HEK293 (cell line): Measurements from ENCODE around the gene RNF217.

Experiments used
- BCL6B ChIP-seq: fragments of 450-650 bp; formaldehyde crosslinking; IDR thresholded peaks from 2 replicates; pipeline ENCODE4 v1.5.1; 2017; ENCODE audit warnings: missing biosample characterization, missing genetic modification characterization
- GFI1B ChIP-seq: fragments of 450-650 bp; formaldehyde crosslinking; IDR thresholded peaks from 2 replicates; pipeline ENCODE4 v1.5.1; 2016; ENCODE audit warnings: missing biosample characterization, missing genetic modification characterization
- INSM2 ChIP-seq: fragments of 450-650 bp; formaldehyde crosslinking; IDR thresholded peaks from 2 replicates; pipeline ENCODE4 v1.5.1; 2016; ENCODE audit warnings: missing biosample characterization, missing genetic modification characterization
- ZFP69B ChIP-seq: fragments of 450-650 bp; formaldehyde crosslinking; IDR thresholded peaks from 2 replicates; pipeline ENCODE4 v1.5.1; 2016; ENCODE audit warnings: missing biosample characterization, missing genetic modification characterization
- ZNF174 ChIP-seq: fragments of 450-650 bp; formaldehyde crosslinking; IDR thresholded peaks from 2 replicates; pipeline ENCODE4 v1.5.0; 2017; ENCODE audit warnings: missing biosample characterization, mild to moderate bottlenecking, missing genetic modification characterization
- ZNF274 ChIP-seq, 2 experiments: fragments of 200-500 bp in 1 of 2; fragments of 450-650 bp in 1 of 2; sonication (Bioruptor generic) in 1 of 2; formaldehyde crosslinking in 1 of 2; IDR thresholded peaks; 2 replicates each; pipeline versions ENCODE4 v1.5.1 to v1.6.1; 2014 to 2016; ENCODE audit warnings: borderline replicate concordance in 1 of 2, inconsistent platforms in 1 of 2, low read length in 1 of 2, missing biosample characterization in 1 of 2, missing genetic modification characterization in 1 of 2
- ZNF514 ChIP-seq: fragments of 450-650 bp; formaldehyde crosslinking; IDR thresholded peaks from 2 replicates; pipeline ENCODE4 v1.5.1; 2016; ENCODE audit warnings: missing biosample characterization, missing genetic modification characterization
- ZNF518A ChIP-seq: fragments of 450-650 bp; formaldehyde crosslinking; conservative IDR thresholded peaks from 2 replicates; pipeline ENCODE4 v1.5.1; 2016; ENCODE audit warnings: low read depth, missing biosample characterization, missing genetic modification characterization
- ZNF529 ChIP-seq: fragments of 450-650 bp; formaldehyde crosslinking; IDR thresholded peaks from 2 replicates; pipeline ENCODE4 v1.5.1; 2017; ENCODE audit warnings: missing genetic modification characterization, missing biosample characterization; ENCODE audit not compliant: insufficient replicate concordance
- ZNF596 ChIP-seq: fragments of 450-650 bp; IDR thresholded peaks from 2 replicates; pipeline ENCODE4 v1.5.0; 2018; ENCODE audit warnings: missing biosample characterization, mild to moderate bottlenecking, missing genetic modification characterization, moderate library complexity
- ZNF639 ChIP-seq: fragments of 450-650 bp; formaldehyde crosslinking; IDR thresholded peaks from 2 replicates; pipeline ENCODE4 v1.5.1; 2016; ENCODE audit warnings: missing biosample characterization, missing genetic modification characterization
- ZNF777 ChIP-seq: fragments of 450-650 bp; formaldehyde crosslinking; IDR thresholded peaks from 2 replicates; pipeline ENCODE4 v1.5.1; 2017; ENCODE audit warnings: missing biosample characterization, missing genetic modification characterization, borderline replicate concordance
- ZNF843 ChIP-seq: fragments of 450-650 bp; formaldehyde crosslinking; IDR thresholded peaks from 2 replicates; pipeline ENCODE4 v1.5.1; 2016; ENCODE audit warnings: missing biosample characterization, missing genetic modification characterization
- TF ChIP-seq, protein P1 (sequence below): fragments of 450-650 bp; formaldehyde crosslinking; IDR thresholded peaks from 2 replicates; pipeline ENCODE4 v1.5.1; 2016; ENCODE audit warnings: missing biosample characterization, missing genetic modification characterization
- TF ChIP-seq, protein P2 (sequence below): fragments of 450-650 bp; formaldehyde crosslinking; IDR thresholded peaks from 2 replicates; pipeline ENCODE4 v1.5.1; 2017; ENCODE audit warnings: missing biosample characterization, missing genetic modification characterization
- TF ChIP-seq, protein P3 (sequence below): fragments of 450-650 bp; formaldehyde crosslinking; IDR thresholded peaks from 2 replicates; pipeline ENCODE4 v1.5.1; 2017; ENCODE audit warnings: missing biosample characterization, missing genetic modification characterization

The RNF217 gene

DNA sequence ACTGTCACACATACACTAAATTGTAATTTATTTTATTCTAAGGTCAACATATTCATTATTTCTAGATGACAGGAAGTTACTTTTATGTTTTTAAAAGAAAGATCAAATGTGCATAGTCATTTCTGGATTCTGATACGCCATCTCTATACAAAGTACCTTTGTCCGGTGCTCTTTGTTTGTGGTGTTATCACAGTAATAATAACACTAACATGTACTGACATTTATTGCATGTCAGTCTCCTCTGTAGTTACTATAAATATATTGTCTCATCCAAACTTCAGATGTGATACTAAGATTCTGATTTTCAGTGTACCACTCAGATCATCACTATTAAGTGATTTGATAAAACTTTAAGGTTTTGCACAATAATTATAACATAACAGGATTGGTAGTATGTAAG lies 101.1 kb downstream of the RNF217 start (continued):
- TF ChIP-seq, protein P1, sequence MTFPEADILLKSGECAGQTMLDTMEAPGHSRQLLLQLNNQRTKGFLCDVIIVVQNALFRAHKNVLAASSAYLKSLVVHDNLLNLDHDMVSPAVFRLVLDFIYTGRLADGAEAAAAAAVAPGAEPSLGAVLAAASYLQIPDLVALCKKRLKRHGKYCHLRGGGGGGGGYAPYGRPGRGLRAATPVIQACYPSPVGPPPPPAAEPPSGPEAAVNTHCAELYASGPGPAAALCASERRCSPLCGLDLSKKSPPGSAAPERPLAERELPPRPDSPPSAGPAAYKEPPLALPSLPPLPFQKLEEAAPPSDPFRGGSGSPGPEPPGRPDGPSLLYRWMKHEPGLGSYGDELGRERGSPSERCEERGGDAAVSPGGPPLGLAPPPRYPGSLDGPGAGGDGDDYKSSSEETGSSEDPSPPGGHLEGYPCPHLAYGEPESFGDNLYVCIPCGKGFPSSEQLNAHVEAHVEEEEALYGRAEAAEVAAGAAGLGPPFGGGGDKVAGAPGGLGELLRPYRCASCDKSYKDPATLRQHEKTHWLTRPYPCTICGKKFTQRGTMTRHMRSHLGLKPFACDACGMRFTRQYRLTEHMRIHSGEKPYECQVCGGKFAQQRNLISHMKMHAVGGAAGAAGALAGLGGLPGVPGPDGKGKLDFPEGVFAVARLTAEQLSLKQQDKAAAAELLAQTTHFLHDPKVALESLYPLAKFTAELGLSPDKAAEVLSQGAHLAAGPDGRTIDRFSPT (tag by site-specific recombination): no peak
- TF ChIP-seq, protein P2, sequence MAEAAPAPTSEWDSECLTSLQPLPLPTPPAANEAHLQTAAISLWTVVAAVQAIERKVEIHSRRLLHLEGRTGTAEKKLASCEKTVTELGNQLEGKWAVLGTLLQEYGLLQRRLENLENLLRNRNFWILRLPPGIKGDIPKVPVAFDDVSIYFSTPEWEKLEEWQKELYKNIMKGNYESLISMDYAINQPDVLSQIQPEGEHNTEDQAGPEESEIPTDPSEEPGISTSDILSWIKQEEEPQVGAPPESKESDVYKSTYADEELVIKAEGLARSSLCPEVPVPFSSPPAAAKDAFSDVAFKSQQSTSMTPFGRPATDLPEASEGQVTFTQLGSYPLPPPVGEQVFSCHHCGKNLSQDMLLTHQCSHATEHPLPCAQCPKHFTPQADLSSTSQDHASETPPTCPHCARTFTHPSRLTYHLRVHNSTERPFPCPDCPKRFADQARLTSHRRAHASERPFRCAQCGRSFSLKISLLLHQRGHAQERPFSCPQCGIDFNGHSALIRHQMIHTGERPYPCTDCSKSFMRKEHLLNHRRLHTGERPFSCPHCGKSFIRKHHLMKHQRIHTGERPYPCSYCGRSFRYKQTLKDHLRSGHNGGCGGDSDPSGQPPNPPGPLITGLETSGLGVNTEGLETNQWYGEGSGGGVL (tag by site-specific recombination): no peak
- TF ChIP-seq ZNF514 (tag by site-specific recombination) (no peak), ZFP69B (tag by site-specific recombination) (no peak), ZNF274 (IDR thresholded peaks at IDR 0.05; ENCODE audit: low read length) (no peak), ZNF274 (tag by site-specific recombination; IDR thresholded peaks at IDR 0.05; ENCODE audit: borderline replicate concordance) (no peak), ZNF529 (tag by site-specific recombination) (no peak), BCL6B (no peak), INSM2 (tag by site-specific recombination) (no peak), ZNF639 (no peak), ZNF777 (tag by site-specific recombination) (no peak), ZNF518A (no peak), GFI1B (no peak), ZNF843 (tag by site-specific recombination) (0 out of 2 replicates have a peak, but pooled peaks have one; percentile 26), ZNF596 (tag by site-specific recombination) (no peak), ZNF174 (tag by site-specific recombination) (no peak)
- TF ChIP-seq, protein P3, sequence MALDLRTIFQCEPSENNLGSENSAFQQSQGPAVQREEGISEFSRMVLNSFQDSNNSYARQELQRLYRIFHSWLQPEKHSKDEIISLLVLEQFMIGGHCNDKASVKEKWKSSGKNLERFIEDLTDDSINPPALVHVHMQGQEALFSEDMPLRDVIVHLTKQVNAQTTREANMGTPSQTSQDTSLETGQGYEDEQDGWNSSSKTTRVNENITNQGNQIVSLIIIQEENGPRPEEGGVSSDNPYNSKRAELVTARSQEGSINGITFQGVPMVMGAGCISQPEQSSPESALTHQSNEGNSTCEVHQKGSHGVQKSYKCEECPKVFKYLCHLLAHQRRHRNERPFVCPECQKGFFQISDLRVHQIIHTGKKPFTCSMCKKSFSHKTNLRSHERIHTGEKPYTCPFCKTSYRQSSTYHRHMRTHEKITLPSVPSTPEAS (tag by site-specific recombination): no peak
